NCI-H748 treated with DMSO at 0.1 percent for 48 hours (cell line): ENCODE measurements around the gene CLCN7.
"Not testable (repeated sequence)": the region's sequence is repeated elsewhere in the genome, so short reads cannot be mapped to it uniquely, and the experiment has no call there.

ENCODE experiments used
- DNase-seq: peaks from one replicate; lab custom pipeline; 2025; lab: John Stamatoyannopoulos, UW

The CLCN7 gene

GRCh38 chr16:1445518-1446203 lies 29.2 kb downstream of the CLCN7 start:
- DNase-seq = no peak

GRCh38 chr16:1444730-1445517 lies 29.9 kb downstream of the CLCN7 start:
- no peak for DNase-seq

- no peak for DNase-seq
Observed at GRCh38 chr16:1443980-1444729, 30.7 kb downstream of the CLCN7 start, which contains the start of gene CCDC154. CCDC154 (minus strand) TSS chr16:1444556; CDS start chr16:1444322, 234 bp downstream.

- no peak for DNase-seq
Observed at GRCh38 chr16:1443403-1443973, 31.3 kb downstream of the CLCN7 start.

- no peak for DNase-seq
Observed at GRCh38 chr16:1442697-1443096, 32.1 kb downstream of the CLCN7 start.

- DNase-seq = no peak
Observed at GRCh38 chr16:1441391-1441829, 33.4 kb downstream of the CLCN7 start.

GRCh38 chr16:1439699-1440074 lies 35.1 kb downstream of the CLCN7 start:
- not testable (repeated sequence) for DNase-seq

- DNase-seq = no peak
Observed at GRCh38 chr16:1439058-1439698, 35.6 kb downstream of the CLCN7 start.

GRCh38 chr16:1438229-1439057 lies 36.4 kb downstream of the CLCN7 start:
- DNase-seq = no peak

- DNase-seq = no peak
Observed at GRCh38 chr16:1437606-1438005, 37.2 kb downstream of the CLCN7 start.

GRCh38 chr16:1436731-1437355 lies 38.0 kb downstream of the CLCN7 start:
- DNase-seq = no peak

GRCh38 chr16:1435921-1436697 lies 38.7 kb downstream of the CLCN7 start:
- DNase-seq = no peak

GRCh38 chr16:1434644-1435592 lies 39.9 kb downstream of the CLCN7 start:
- no peak for DNase-seq

GRCh38 chr16:1433756-1434155 lies 41.1 kb downstream of the CLCN7 start:
- no peak for DNase-seq

GRCh38 chr16:1433263-1433560 lies 41.6 kb downstream of the CLCN7 start:
- no peak for DNase-seq

- no peak for DNase-seq
Observed at GRCh38 chr16:1432388-1433262, 42.2 kb downstream of the CLCN7 start.

GRCh38 chr16:1431497-1432270 lies 43.1 kb downstream of the CLCN7 start:
- DNase-seq = no peak
